HL-60 (cell line): ENCODE data around the gene GRAMD2A.

ENCODE experiments used
- CTCF ChIP-seq: IDR thresholded peaks from one replicate; pipeline ENCODE4 v1.5.1; 2011; ENCODE audit warnings: low read length, control low read depth, inconsistent platforms; ENCODE audit not compliant: insufficient read depth
- POLR2AphosphoS5 ChIP-seq: IDR thresholded peaks from 2 replicates; pipeline ENCODE4 v1.6.1; 2012; ENCODE audit warnings: low read depth

GRCh38 chr15:72192416-72192815 lies 5.2 kb downstream of the GRAMD2A start:
- TF ChIP-seq CTCF, result no peak
- TF ChIP-seq POLR2AphosphoS5, result no peak
